Thyroid gland (tissue), 4 donors: ENCODE results near the gene FBXO4.

Source experiments
- CTCF ChIP-seq, 6 experiments: fragments of 200-600 bp in 3 of 6; fragments of 450-650 bp in 3 of 6; sonication (generic) in 3 of 6; IDR thresholded peaks; one replicate each; pipeline ENCODE4 v1.5.1; 2016 to 2019; ENCODE audit warnings: antibody characterized with exemption in 6 of 6, mild to moderate bottlenecking in 2 of 6, inconsistent platforms in 1 of 6, moderate library complexity in 1 of 6
- POLR2A ChIP-seq, 2 donors: fragments of 450-650 bp; IDR thresholded peaks; one replicate each; pipeline ENCODE4 v1.6.1; 2017; ENCODE audit warnings: antibody characterized with exemption in 2 of 2, mild to moderate bottlenecking in 2 of 2, moderate library complexity in 1 of 2

GRCh38 chr5:41906151-41906550, 18.9 kb upstream of the FBXO4 start:
- TF ChIP-seq CTCF (IDR thresholded peaks at IDR 0.05) (no peak), POLR2A (IDR thresholded peaks at IDR 0.05) (no peak)
